Endothelial cell (in vitro differentiated cells): ENCODE data around the gene LDHD. TPM values are rescaled to one million over a fixed set of nuclear protein-coding genes. Genes with fewer than 3 reads are reported as not detected.

ENCODE experiments used
- DNase-seq: peaks from one replicate; pipeline ENCODE4 v3.0.0; 2021; ENCODE audit warnings: low spot score
- H3K27ac Mint-ChIP-seq: one replicate; pipeline ENCODE4 v1.8.0; 2021; ENCODE audit warnings: mixed read lengths, inconsistent platforms; ENCODE audit not compliant: unreplicated experiment
- H3K27me3 Mint-ChIP-seq: one replicate; pipeline ENCODE4 v1.8.0; 2021; ENCODE audit warnings: mild to moderate bottlenecking, moderate library complexity, mixed read lengths, inconsistent platforms; ENCODE audit not compliant: unreplicated experiment
- H3K36me3 Mint-ChIP-seq: one replicate; pipeline ENCODE4 v1.8.0; 2021; ENCODE audit warnings: mild to moderate bottlenecking, low read depth, mixed read lengths, inconsistent platforms; ENCODE audit not compliant: unreplicated experiment
- H3K4me1 Mint-ChIP-seq: one replicate; pipeline ENCODE4 v1.8.0; 2021; ENCODE audit warnings: mild to moderate bottlenecking, mixed read lengths, inconsistent platforms; ENCODE audit not compliant: unreplicated experiment
- H3K4me3 Mint-ChIP-seq: one replicate; pipeline ENCODE4 v1.8.0; 2021; ENCODE audit warnings: mild to moderate bottlenecking, mixed read lengths, inconsistent platforms; ENCODE audit not compliant: unreplicated experiment
- H3K9me3 Mint-ChIP-seq: one replicate; pipeline ENCODE4 v1.8.0; 2021; ENCODE audit warnings: mixed read lengths, inconsistent platforms; ENCODE audit not compliant: unreplicated experiment
- CTCF ChIP-seq: fragments of 200-600 bp; sonication (generic); IDR thresholded peaks from one replicate; pipeline ENCODE4 v1.5.0; 2021; ENCODE audit warnings: antibody characterized with exemption; ENCODE audit not compliant: unreplicated experiment
- total RNA-seq: library from RNA; stranded (reverse); fragmentation: NEBNext Ultra II Directional; extraction: Animal tissue kit (Norgen Biotek cat#: 25700); gene quantifications from one replicate; pipeline ENCODE4 v1.2.1, GENCODE V29; 2021; ENCODE audit not compliant: unreplicated experiment

Gene LDHD
- total RNA-seq, 1 donor from 2014 or later = 0.36 TPM

GRCh38 chr16:75111961-75112733, 4.4 kb downstream of the LDHD start:
- H3K4me3 Mint-ChIP-seq = peak overlapping the region; percentile 56
- peak overlapping the region; percentile 94 for H3K27ac Mint-ChIP-seq
- peak; percentile 60 for DNase-seq

GRCh38 chr16:75111514-75111940, 5.1 kb downstream of the LDHD start:
- DNase-seq = no peak
- H3K9me3 Mint-ChIP-seq = no peaks in the 10 kb centered on the region
- peaks cover 23% of the 10 kb centered on the region for H3K36me3 Mint-ChIP-seq
- peaks cover 51% of the 10 kb centered on the region for H3K4me1 Mint-ChIP-seq
- H3K27me3 Mint-ChIP-seq = peaks cover 36% of the 10 kb centered on the region
- TF ChIP-seq CTCF = peak; percentile 56
- peak overlapping the region; percentile 93 for H3K27ac Mint-ChIP-seq
- peak overlapping the region; percentile 56 for H3K4me3 Mint-ChIP-seq

More at GRCh38 chr16:75111961-75112733, 4.4 kb downstream of the LDHD start:
- Mint-ChIP-seq H3K27me3 (peaks cover 34% of the 10 kb centered on the region), H3K9me3 (no peaks in the 10 kb centered on the region), H3K36me3 (peaks cover 18% of the 10 kb centered on the region), H3K4me1 (peaks cover 45% of the 10 kb centered on the region)
- TF ChIP-seq CTCF = no peak

- Mint-ChIP-seq H3K9me3 (no peaks in the 10 kb centered on the region), H3K4me1 (peaks cover 58% of the 10 kb centered on the region), H3K27ac (peak overlapping the region; percentile 93), H3K27me3 (peaks cover 35% of the 10 kb centered on the region), H3K36me3 (peaks cover 23% of the 10 kb centered on the region), H3K4me3 (peak overlapping the region; percentile 78)
- peak; percentile 87 for TF ChIP-seq CTCF
- peak; percentile 88 for DNase-seq
Observed at GRCh38 chr16:75110637-75111513, 5.7 kb downstream of the LDHD start.

- Mint-ChIP-seq H3K9me3 (no peaks in the 10 kb centered on the region), H3K27me3 (peaks cover 34% of the 10 kb centered on the region), H3K4me3 (peak overlapping the region; percentile 26), H3K4me1 (peaks cover 69% of the 10 kb centered on the region), H3K36me3 (peaks cover 24% of the 10 kb centered on the region), H3K27ac (peak overlapping the region; percentile 12)
- no peak for TF ChIP-seq CTCF
- DNase-seq = no peak
Observed at GRCh38 chr16:75109732-75110243, 6.8 kb downstream of the LDHD start.
